Activated CD4-positive, alpha-beta memory T cell treated with anti-CD3 and anti-CD28 coated beads for 36 hours (primary cell): ENCODE results near the gene RARB. TPM values are rescaled to one million over a fixed set of nuclear protein-coding genes. Genes with fewer than 3 reads are reported as not detected.

Experiments
- CTCF ChIA-PET: fragments of 350-600 bp; sonication (Branson Sonifier 250); formaldehyde crosslinking; loops from one replicate; lab custom pipeline; 2021; ENCODE audit warnings: antibody characterized with exemption, inconsistent platforms; lab: Charles Lee
- POLR2A ChIA-PET: fragments of 350-600 bp; sonication (Branson Sonifier 250); formaldehyde crosslinking; loops from one replicate; lab custom pipeline; 2021; ENCODE audit warnings: antibody characterized with exemption; lab: Charles Lee
- DNase-seq: peaks from one replicate; pipeline ENCODE4 v3.0.0-alpha.2; 2020
- H3K27ac Mint-ChIP-seq: one replicate; pipeline ENCODE4 v1.8.0; 2021; ENCODE audit warnings: mixed read lengths
- H3K27me3 Mint-ChIP-seq: one replicate; pipeline ENCODE4 v1.8.0; 2021; ENCODE audit warnings: mixed read lengths
- H3K36me3 Mint-ChIP-seq: one replicate; pipeline ENCODE4 v1.8.0; 2021; ENCODE audit warnings: mixed read lengths
- H3K4me1 Mint-ChIP-seq: one replicate; pipeline ENCODE4 v1.8.0; 2021; ENCODE audit warnings: low read depth, mixed read lengths
- H3K4me3 Mint-ChIP-seq: one replicate; pipeline ENCODE4 v1.8.0; 2021; ENCODE audit warnings: mild to moderate bottlenecking, mixed read lengths
- H3K9me3 Mint-ChIP-seq: one replicate; pipeline ENCODE4 v1.8.0; 2021; ENCODE audit warnings: mixed read lengths
- intact Hi-C: fragments of 100-400 bp; cut with micrococcal nuclease; formaldehyde crosslinking; loops from one replicate; pipeline ENCODE4 v1.15.1; 2023
- total RNA-seq, 2 experiments: library from RNA; stranded (reverse); gene quantifications; one replicate each; pipeline ENCODE4 v1.2.3, GENCODE V29; 2021

The RARB gene
- total RNA-seq, 2 experiments from 2014 or later: not detected

DNA sequence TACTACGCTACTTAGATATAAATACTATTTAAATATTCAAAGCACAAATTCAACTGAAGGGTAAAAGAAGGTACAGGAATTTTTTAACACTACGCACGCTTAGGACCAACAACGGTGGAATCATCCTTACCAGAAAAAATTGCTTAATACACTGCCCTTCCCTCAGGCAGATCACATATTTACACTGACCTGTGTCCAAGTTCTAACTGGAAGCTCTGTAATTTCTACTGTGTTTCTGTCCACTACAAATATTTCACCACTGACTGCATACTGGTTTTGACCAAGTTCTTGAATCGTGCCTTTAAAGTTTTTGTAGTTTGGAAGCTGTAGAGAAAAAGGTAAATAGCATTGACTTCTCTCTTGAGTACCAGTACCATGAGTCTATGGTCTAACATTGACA, 192.4 kb downstream of the RARB start:
- intact Hi-C loops: no loop called here
- peaks cover 37% of the 10 kb centered on the region for H3K36me3 Mint-ChIP-seq
- ChIA-PET CTCF (interaction anchor here (1.2 kb wide), 1 partner anchor 29 kb away, joined by 4 read pairs; no protein-coding TSS in a partner anchor), POLR2A (no interaction called here)
- no peak for DNase-seq
- no peaks in the 10 kb centered on the region for H3K9me3 Mint-ChIP-seq
- no peak overlapping the region for H3K4me3 Mint-ChIP-seq
- no peaks in the 10 kb centered on the region for H3K27me3 Mint-ChIP-seq
- H3K27ac Mint-ChIP-seq: no peak overlapping the region
- H3K4me1 Mint-ChIP-seq: peaks cover 7% of the 10 kb centered on the region

DNA sequence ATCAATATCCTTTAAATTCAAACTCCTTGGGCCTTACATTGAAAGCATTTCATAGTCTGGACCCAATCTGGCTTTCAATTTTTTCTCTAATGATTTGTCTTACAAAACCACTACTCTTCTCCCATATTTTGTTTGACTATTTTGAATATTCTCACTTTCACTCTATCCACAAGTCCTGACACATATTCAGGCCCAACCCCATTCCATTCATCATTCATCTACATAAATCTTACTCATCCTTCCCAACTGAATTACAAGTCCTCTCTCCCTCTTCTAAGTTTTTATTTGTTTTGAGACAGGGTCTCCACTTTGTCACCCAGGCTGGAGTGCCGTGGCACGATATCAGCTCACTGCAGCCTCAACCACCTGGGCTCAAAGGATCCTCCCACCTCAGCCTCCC, 193.0 kb downstream of the RARB start:
- peaks cover 7% of the 10 kb centered on the region for H3K4me1 Mint-ChIP-seq
- H3K27ac Mint-ChIP-seq: no peak overlapping the region
- CTCF ChIA-PET: interaction anchor here (1.2 kb wide), 2 partner anchors 28 kb away, joined by 3 to 4 read pairs; no protein-coding TSS in a partner anchor
- no peaks in the 10 kb centered on the region for H3K9me3 Mint-ChIP-seq
- POLR2A ChIA-PET: no interaction called here
- peaks cover 38% of the 10 kb centered on the region for H3K36me3 Mint-ChIP-seq
- intact Hi-C loops: no loop called here
- no peak for DNase-seq
- no peaks in the 10 kb centered on the region for H3K27me3 Mint-ChIP-seq
- H3K4me3 Mint-ChIP-seq: no peak overlapping the region

DNA sequence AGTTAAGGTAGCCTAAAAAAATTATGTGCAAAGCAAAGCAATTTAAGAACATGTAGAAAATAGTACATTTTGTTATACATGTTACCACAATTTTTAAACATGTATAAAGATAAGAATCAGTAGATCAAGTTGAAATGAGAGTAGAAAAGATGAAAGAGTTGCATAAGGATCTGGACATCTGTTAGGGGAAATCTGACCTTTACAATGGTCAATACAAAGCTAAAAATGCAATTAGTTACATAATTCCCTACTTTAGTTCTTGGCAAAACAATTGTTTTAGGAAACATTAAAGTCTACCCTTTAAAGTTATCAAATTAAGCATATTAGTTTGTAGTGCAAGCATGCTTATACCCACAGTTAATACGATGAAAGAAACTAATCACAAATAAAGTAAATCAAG, 203.9 kb downstream of the RARB start:
- intact Hi-C loops: no loop called here
- Mint-ChIP-seq H3K4me1 (peaks cover 5% of the 10 kb centered on the region), H3K36me3 (peaks cover 31% of the 10 kb centered on the region), H3K27ac (no peak overlapping the region), H3K9me3 (no peaks in the 10 kb centered on the region), H3K27me3 (no peaks in the 10 kb centered on the region), H3K4me3 (no peak overlapping the region)
- POLR2A ChIA-PET: no interaction called here
- CTCF ChIA-PET: interaction anchor here (1.5 kb wide), 1 partner anchor 16 kb away, joined by 5 read pairs; no protein-coding TSS in a partner anchor
- no peak for DNase-seq

DNA sequence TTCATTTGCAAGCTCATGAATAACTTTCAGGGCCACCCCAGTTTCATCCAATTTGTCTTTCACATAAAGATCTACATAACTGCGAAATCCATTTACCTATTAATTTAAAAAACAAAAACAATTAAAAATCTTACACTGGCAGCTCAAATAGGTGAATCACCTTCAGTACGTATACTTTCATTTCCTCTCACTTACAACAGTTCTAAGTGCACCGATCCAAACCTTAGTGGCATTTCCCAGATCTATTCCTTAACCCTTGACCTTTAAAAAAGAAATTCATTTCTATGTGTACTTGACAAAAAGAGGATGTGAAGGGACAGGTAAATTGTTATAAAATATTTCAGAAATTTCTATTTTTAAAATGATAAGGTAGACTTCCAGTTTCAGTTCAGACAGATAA, 205.9 kb downstream of the RARB start:
- POLR2A ChIA-PET: interaction anchor here (0.6 kb wide), 1 partner anchor 109 kb away, joined by 3 read pairs; no protein-coding TSS in a partner anchor
- Mint-ChIP-seq H3K4me3 (no peak overlapping the region), H3K36me3 (peaks cover 28% of the 10 kb centered on the region), H3K9me3 (no peaks in the 10 kb centered on the region), H3K27ac (no peak overlapping the region), H3K27me3 (no peaks in the 10 kb centered on the region), H3K4me1 (peaks cover 5% of the 10 kb centered on the region)
- DNase-seq: no peak
- CTCF ChIA-PET: interaction anchor here (1.2 kb wide), 1 partner anchor 15 kb away, joined by 4 read pairs; no protein-coding TSS in a partner anchor
- intact Hi-C loops: no loop called here

DNA sequence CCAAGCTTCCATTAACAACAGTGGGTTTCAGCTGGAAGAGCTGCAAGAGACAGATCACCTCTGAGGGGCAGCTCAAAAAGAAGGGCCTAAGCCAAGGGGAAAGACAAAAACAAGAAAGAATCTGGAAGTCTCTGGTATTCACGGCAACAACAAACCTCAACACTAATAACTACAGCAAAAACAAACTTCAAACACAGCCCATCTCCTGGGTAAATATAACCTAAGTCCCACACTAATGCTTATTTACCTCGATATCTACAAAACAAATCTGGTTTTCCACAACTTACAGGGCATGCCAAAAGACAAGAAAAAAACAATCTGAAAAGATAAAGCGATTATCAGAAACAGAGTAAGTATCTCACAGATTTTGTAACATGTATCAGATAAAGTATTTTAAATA, 207.0 kb downstream of the RARB start:
- Mint-ChIP-seq H3K27me3 (no peaks in the 10 kb centered on the region), H3K4me1 (peaks cover 5% of the 10 kb centered on the region), H3K27ac (no peak overlapping the region), H3K4me3 (no peak overlapping the region), H3K36me3 (peaks cover 24% of the 10 kb centered on the region), H3K9me3 (no peaks in the 10 kb centered on the region)
- CTCF ChIA-PET: interaction anchor here (1.6 kb wide), 1 partner anchor 13 kb away, joined by 6 read pairs; no protein-coding TSS in a partner anchor
- intact Hi-C loops: no loop called here
- POLR2A ChIA-PET: no interaction called here
- DNase-seq: no peak

Other genes with a start within 250 kb of the RARB start
- gene TOP2B, start 236.6 kb downstream of the RARB start, total RNA-seq: 100 to 1,000 TPM; 133 to 134 TPM